Measurements from ENCODE around the gene SDE2.

SDE2 gene

GRCh38 chr1:225934711-225935110 lies 64.4 kb downstream of the SDE2 start:
- DNase-seq (ENCODE audit: low spot score), result no peak
- in situ Hi-C loops (cut with MboI; ENCODE audit: low pct_unique_long_range_greater_than_20kb, low sequenced_read_pairs, unreplicated experiment), result no loop called here
- TF ChIP-seq CTCF (IDR thresholded peaks at IDR 0.05; ENCODE audit: extremely low read depth, insufficient read depth, missing control alignments), result no peak

GRCh38 chr1:225933072-225933471 lies 66.1 kb downstream of the SDE2 start:
- in situ Hi-C loops (cut with MboI; ENCODE audit: low pct_unique_long_range_greater_than_20kb, low sequenced_read_pairs, unreplicated experiment), result no loop called here
- no peak for TF ChIP-seq CTCF (IDR thresholded peaks at IDR 0.05; ENCODE audit: extremely low read depth, insufficient read depth, missing control alignments)
- DNase-seq (ENCODE audit: low spot score), result no peak

Data from GM13977 (cell line).